HG02943 (cell line): ENCODE data around the gene PTPRR.
A peak's percentile ranks its signal among the peaks of the same experiment; 100 is the strongest.
"Not testable (repeated sequence)": the region's sequence is repeated elsewhere in the genome, so short reads cannot be mapped to it uniquely, and the experiment has no call there.

Experiments used
- ATAC-seq: cut with Tn5 transposase; IDR thresholded peaks from one replicate; pipeline ENCODE4 v1.9.1; 2021; ENCODE audit warnings: mild to moderate bottlenecking, low read depth, moderate library complexity; ENCODE audit not compliant: unreplicated experiment

The PTPRR gene

GRCh38 chr12:70842942-70843341 is 77.6 kb downstream of the PTPRR start:
- ATAC-seq = no peak

GRCh38 chr12:70842136-70842535 is 78.4 kb downstream of the PTPRR start:
- no peak for ATAC-seq

GRCh38 chr12:70840656-70841350 is 79.7 kb downstream of the PTPRR start:
- ATAC-seq = no peak

GRCh38 chr12:70839544-70839943 is 81.0 kb downstream of the PTPRR start:
- no peak for ATAC-seq

GRCh38 chr12:70838127-70838526 is 82.4 kb downstream of the PTPRR start:
- ATAC-seq = no peak

- ATAC-seq = no peak
Observed at GRCh38 chr12:70837026-70837425, 83.5 kb downstream of the PTPRR start.

- ATAC-seq = no peak
Observed at GRCh38 chr12:70835948-70836347, 84.6 kb downstream of the PTPRR start.

- no peak for ATAC-seq
Observed at GRCh38 chr12:70831543-70831942, 89.0 kb downstream of the PTPRR start.

- no peak for ATAC-seq
Observed at GRCh38 chr12:70830221-70831061, 90.1 kb downstream of the PTPRR start.

- no peak for ATAC-seq
Observed at GRCh38 chr12:70829070-70829469, 91.5 kb downstream of the PTPRR start.

GRCh38 chr12:70828351-70828750 is 92.2 kb downstream of the PTPRR start:
- no peak for ATAC-seq

- ATAC-seq = no peak
Observed at GRCh38 chr12:70826156-70826555, 94.4 kb downstream of the PTPRR start.

GRCh38 chr12:70824511-70824910 is 96.0 kb downstream of the PTPRR start:
- ATAC-seq = no peak

GRCh38 chr12:70823182-70823976 is 97.2 kb downstream of the PTPRR start:
- ATAC-seq = no peak

- no peak for ATAC-seq
Observed at GRCh38 chr12:70822412-70822811, 98.1 kb downstream of the PTPRR start.

GRCh38 chr12:70815971-70816391 is 104.6 kb downstream of the PTPRR start:
- no peak for ATAC-seq

- ATAC-seq = no peak
Observed at GRCh38 chr12:70815056-70815455, 105.5 kb downstream of the PTPRR start.

- ATAC-seq = no peak
Observed at GRCh38 chr12:70813559-70813958, 107.0 kb downstream of the PTPRR start.

GRCh38 chr12:70812136-70812535 is 108.4 kb downstream of the PTPRR start:
- peak; percentile 98 for ATAC-seq

GRCh38 chr12:70809887-70810286 is 110.7 kb downstream of the PTPRR start:
- ATAC-seq = no peak

- ATAC-seq = not testable (repeated sequence)
Observed at GRCh38 chr12:70807993-70808392, 112.5 kb downstream of the PTPRR start.
